Body of pancreas (tissue), 4 donors: ENCODE data around the gene NOX4. TPM values are rescaled to one million over a fixed set of nuclear protein-coding genes. Genes with fewer than 3 reads are reported as not detected.
"Not testable (repeated sequence)": the region's sequence is repeated elsewhere in the genome, so short reads cannot be mapped to it uniquely, and the experiment has no call there.

Experiments
- ATAC-seq: fragments of 150-250 bp; one replicate; pipeline ENCODE4 v1.9.1; 2016
- DNase-seq, 4 donors: peaks; one replicate each; pipeline ENCODE4 v3.0.0-alpha.2; 2019
- H3K27ac ChIP-seq, 4 donors: fragments of 200-600 bp; sonication (generic); 1 replicate in 3 of 4; 2 replicates in 1 of 4; pipeline versions ENCODE4 v1.5.1 to v1.6.1; 2016 to 2019; ENCODE audit warnings: mild to moderate bottlenecking in 1 of 4, mixed read lengths in 1 of 4, moderate library complexity in 1 of 4
- H3K27me3 ChIP-seq, 2 donors: fragments of 200-600 bp; sonication (generic); one replicate each; pipeline ENCODE4 v1.6.0; 2016; ENCODE audit warnings: mild to moderate bottlenecking in 1 of 2
- H3K36me3 ChIP-seq, 2 donors: fragments of 200-600 bp; sonication (generic); replicated peaks in 1 of 2; 2 replicates each; pipeline ENCODE4 v1.5.1; 2016; ENCODE audit warnings: low read depth in 2 of 2; ENCODE audit not compliant: insufficient read depth in 1 of 2
- H3K4me1 ChIP-seq: fragments of 200-600 bp; sonication (generic); one replicate; pipeline ENCODE4 v1.6.0; 2016
- H3K4me3 ChIP-seq, 2 donors: fragments of 200-600 bp; sonication (generic); 1 replicate in 1 of 2; 2 replicates in 1 of 2; pipeline ENCODE4 v1.5.1; 2016 to 2019
- H3K9me3 ChIP-seq, 3 donors: fragments of 200-600 bp; sonication (generic); 1 replicate in 2 of 3; 2 replicates in 1 of 3; pipeline ENCODE4 v1.5.1; 2016
- POLR2A ChIP-seq, 3 donors: fragments of 450-650 bp; IDR thresholded peaks; one replicate each; pipeline ENCODE4 v1.6.1; 2016; ENCODE audit warnings: antibody characterized with exemption in 3 of 3, mild to moderate bottlenecking in 2 of 3
- WGBS, 2 donors: methylation state at CpG; one replicate each; pipeline ENCODE4 v1.1.5; 2017; 5-methylcytosine and 5-hydroxymethylcytosine counted together
- intact Hi-C: fragments of 100-400 bp; cut with DNase I; formaldehyde crosslinking; loops from one replicate; pipeline ENCODE4 v1.15.1; 2023
- total RNA-seq, 2 donors: library from RNA; depleted of rRNA; stranded (reverse); fragments of >200 nt; gene quantifications; one replicate each; pipeline ENCODE4 v1.1.0, GENCODE V29; 2016
- TF ChIP-seq, protein P1 (sequence below), 7 experiments: fragments of 450-650 bp in 4 of 7; fragments of 200-600 bp in 3 of 7; sonication (generic) in 3 of 7; IDR thresholded peaks; one replicate each; pipeline ENCODE4 v1.5.1; 2016 to 2019; ENCODE audit warnings: antibody characterized with exemption in 7 of 7

The NOX4 gene
- total RNA-seq, 2 donors from 2014 or later: 0.78 TPM; not detected in 1

DNA sequence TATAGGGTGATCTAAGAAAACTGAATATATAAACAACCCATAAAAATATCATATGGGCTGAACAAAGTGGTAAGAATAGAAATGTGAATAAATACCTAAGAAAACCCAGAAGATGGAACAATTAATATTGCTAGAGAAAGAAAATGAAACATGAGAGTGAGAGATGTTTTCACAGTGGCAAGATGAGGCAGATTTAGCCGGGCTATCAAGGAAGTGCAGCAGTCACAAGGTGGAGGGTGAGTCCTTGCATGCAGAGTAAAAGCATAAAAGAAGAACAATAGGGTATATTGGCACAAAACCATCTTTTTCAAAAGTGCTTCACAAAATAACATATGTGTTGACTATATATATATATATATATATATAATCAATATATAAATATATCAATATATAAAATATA is 49.6 kb downstream of the NOX4 start:
- H3K4me1 ChIP-seq: no peaks in the 10 kb centered on the region
- 68 to 85% methylated on average over 1 of the region's 1 CpG for WGBS, 2 donors
- intact Hi-C loops: no loop called here

DNA sequence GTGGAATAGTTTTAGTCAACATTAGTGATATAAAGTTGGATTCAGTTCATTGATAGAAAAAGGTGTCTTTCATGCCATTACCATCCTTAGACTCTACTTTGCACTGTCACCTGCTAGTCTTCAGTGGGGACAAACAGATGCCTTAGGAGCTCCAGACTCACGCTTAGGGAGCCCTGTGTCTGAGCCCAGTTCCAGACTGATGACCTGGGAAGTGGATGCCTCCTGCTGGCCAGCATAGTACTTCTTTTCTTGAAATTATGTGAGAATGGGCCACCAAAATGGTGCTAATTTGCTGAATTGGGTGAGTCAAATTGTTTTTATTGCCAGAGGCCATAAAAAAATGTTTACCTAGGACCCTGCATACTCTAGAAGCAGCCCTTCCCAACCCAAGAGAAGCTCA is 53.9 kb downstream of the NOX4 start:
- intact Hi-C loops: no loop called here
- ATAC-seq (no peak), DNase-seq (no peak)
- H3K27ac ChIP-seq: no peak overlapping the region
- no peaks in the 10 kb centered on the region for H3K36me3 ChIP-seq
- H3K27me3 ChIP-seq: no peaks in the 10 kb centered on the region
- H3K4me1 ChIP-seq: no peaks in the 10 kb centered on the region
- TF ChIP-seq POLR2A (IDR thresholded peaks at IDR 0.05): no peak
- TF ChIP-seq, protein P1, sequence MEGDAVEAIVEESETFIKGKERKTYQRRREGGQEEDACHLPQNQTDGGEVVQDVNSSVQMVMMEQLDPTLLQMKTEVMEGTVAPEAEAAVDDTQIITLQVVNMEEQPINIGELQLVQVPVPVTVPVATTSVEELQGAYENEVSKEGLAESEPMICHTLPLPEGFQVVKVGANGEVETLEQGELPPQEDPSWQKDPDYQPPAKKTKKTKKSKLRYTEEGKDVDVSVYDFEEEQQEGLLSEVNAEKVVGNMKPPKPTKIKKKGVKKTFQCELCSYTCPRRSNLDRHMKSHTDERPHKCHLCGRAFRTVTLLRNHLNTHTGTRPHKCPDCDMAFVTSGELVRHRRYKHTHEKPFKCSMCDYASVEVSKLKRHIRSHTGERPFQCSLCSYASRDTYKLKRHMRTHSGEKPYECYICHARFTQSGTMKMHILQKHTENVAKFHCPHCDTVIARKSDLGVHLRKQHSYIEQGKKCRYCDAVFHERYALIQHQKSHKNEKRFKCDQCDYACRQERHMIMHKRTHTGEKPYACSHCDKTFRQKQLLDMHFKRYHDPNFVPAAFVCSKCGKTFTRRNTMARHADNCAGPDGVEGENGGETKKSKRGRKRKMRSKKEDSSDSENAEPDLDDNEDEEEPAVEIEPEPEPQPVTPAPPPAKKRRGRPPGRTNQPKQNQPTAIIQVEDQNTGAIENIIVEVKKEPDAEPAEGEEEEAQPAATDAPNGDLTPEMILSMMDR (IDR thresholded peaks at IDR 0.05): no peak
- H3K9me3 ChIP-seq: no peaks in the 10 kb centered on the region
- no peak overlapping the region for H3K4me3 ChIP-seq
- WGBS, 2 donors: 69 to 89% methylated on average over 1 of the region's 1 CpG

More for the DNA sequence above, 49.6 kb downstream of the NOX4 start:
- Histone ChIP-seq H3K27me3 (no peaks in the 10 kb centered on the region), H3K4me3 (no peak overlapping the region), H3K36me3 (no peaks in the 10 kb centered on the region), H3K9me3 (no peaks in the 10 kb centered on the region), H3K27ac (no peak overlapping the region)
- TF ChIP-seq, protein P1 (IDR thresholded peaks at IDR 0.05): no peak
- TF ChIP-seq POLR2A (IDR thresholded peaks at IDR 0.05): no peak
- ATAC-seq: no peak
- DNase-seq: no peak

DNA sequence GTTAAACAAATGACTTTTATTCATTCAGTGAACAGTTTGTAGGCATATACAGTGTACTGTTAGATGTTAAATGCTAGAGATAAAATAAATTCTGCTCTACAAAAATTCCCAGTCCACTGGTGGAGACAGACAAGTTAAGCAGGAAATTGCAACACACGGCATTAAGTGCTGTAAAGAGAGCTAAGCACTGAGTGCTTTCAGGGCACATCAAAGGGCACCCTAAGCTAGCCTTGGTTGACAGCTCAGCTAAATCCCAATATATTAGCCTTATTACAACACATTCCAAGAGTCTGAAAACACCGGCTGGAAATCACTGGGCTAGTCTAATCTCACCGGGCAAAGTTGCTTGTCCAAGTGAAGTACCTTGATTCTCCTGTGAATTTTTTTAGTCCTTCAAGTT is 55.1 kb downstream of the NOX4 start:
- no peak overlapping the region for H3K4me3 ChIP-seq
- 7 to 11% methylated on average over 3 of the region's 3 CpGs for WGBS, 2 donors
- no peak for ATAC-seq
- no peaks in the 10 kb centered on the region for H3K4me1 ChIP-seq
- no peaks in the 10 kb centered on the region for H3K36me3 ChIP-seq
- no peak overlapping the region for H3K27ac ChIP-seq
- DNase-seq: no peak
- TF ChIP-seq, protein P1 (IDR thresholded peaks at IDR 0.05): no peak
- TF ChIP-seq POLR2A (IDR thresholded peaks at IDR 0.05): no peak
- no peaks in the 10 kb centered on the region for H3K27me3 ChIP-seq
- intact Hi-C loops: no loop called here
- H3K9me3 ChIP-seq: no peaks in the 10 kb centered on the region

DNA sequence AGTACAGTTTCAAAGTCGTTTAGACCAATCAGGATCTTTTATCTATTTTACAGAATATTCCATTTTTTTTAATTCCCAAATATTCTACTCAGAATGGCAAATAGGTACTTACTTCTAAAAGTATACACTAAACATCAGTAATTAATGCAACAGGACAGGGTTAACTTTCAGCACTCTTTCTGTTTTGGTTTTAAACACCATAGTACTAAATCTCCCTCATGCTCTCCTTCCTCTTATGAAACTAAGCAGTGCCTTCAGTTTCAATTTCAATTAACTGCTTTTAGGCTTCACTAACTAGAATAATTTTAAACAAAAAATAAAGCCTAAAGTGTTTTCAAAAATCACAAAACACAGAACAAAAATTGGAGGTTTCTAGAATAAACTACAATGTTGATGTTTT is 57.9 kb downstream of the NOX4 start:
- H3K36me3 ChIP-seq: no peaks in the 10 kb centered on the region
- no peak overlapping the region for H3K4me3 ChIP-seq
- ATAC-seq (no peak), DNase-seq (no peak)
- TF ChIP-seq POLR2A (IDR thresholded peaks at IDR 0.05): no peak
- TF ChIP-seq, protein P1 (IDR thresholded peaks at IDR 0.05): no peak
- H3K4me1 ChIP-seq: no peaks in the 10 kb centered on the region
- WGBS, 2 donors: 28 to 31% methylated on average over 1 of the region's 1 CpG
- no peak overlapping the region for H3K27ac ChIP-seq
- H3K9me3 ChIP-seq: no peaks in the 10 kb centered on the region
- no peaks in the 10 kb centered on the region for H3K27me3 ChIP-seq
- intact Hi-C loops: no loop called here

DNA sequence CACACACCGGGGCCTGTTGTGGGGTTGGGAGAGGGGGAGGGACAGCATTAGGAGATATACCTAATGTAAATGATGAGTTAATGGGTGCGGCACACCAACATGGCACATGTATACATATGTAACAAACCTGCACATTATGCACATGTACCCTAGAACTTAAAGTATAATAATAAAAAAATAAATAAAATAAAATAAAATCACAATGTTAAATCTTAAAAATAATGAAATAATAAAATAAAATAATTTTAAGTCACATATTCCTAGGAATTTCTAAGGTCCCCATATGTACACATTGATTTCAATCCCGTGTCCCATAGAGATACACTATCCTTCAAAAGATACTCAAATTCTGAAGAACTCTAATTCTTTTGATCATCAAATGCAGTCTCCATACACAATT is 59.0 kb downstream of the NOX4 start:
- H3K27me3 ChIP-seq, ATAC-seq, H3K36me3 ChIP-seq, H3K4me3 ChIP-seq, intact Hi-C loops, H3K9me3 ChIP-seq, H3K4me1 ChIP-seq, DNase-seq, H3K27ac ChIP-seq: not testable (repeated sequence)
- WGBS, 2 donors: 88 to 89% methylated on average over 3 of the region's 3 CpGs

DNA sequence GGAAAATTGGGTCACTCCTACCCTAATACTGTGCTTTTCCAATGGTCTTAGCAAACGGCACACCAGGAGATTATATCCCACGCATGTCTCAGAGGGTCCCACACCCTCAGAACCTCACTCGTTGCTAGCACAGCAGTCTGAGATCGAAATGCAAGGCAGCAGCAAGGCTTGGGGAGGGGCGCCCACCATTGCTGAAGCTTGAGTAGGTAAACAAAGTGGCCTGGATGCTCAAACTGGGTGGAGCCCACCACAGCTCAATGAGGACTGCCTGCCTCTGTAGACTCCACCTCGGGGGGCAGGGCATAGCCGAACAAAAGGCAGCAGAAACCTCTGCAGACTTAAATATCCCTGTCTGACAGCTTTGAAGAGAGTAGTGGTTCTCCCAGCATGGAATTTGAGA is 64.7 kb downstream of the NOX4 start:
- H3K27me3 ChIP-seq, ATAC-seq, H3K4me3 ChIP-seq, H3K9me3 ChIP-seq, DNase-seq, H3K27ac ChIP-seq, H3K4me1 ChIP-seq, intact Hi-C loops, H3K36me3 ChIP-seq: not testable (repeated sequence)
- WGBS, 2 donors: 58 to 83% methylated on average over 6 to 7 of the region's 7 CpGs
